WTC11 (cell line): Measurements from ENCODE around the gene PMEPA1. TPM values are rescaled to one million over a fixed set of nuclear protein-coding genes. Genes with fewer than 3 reads are reported as not detected.

Experiments
- ATAC-seq: fragments of 200-7000 bp; cut with Tn5 transposase; 2 replicates; pipeline ENCODE4 v1.10.0; 2021; ENCODE audit warnings: mild to moderate bottlenecking, moderate library complexity
- CTCF ChIA-PET: fragments of 300-600 bp; sonication (Branson Sonifier 250); formaldehyde crosslinking; loops from one replicate; lab custom pipeline; 2021; ENCODE audit warnings: antibody characterized with exemption; lab: Charles Lee
- POLR2A ChIA-PET: fragments of 350-600 bp; sonication (Branson Sonifier 250); formaldehyde crosslinking; loops from one replicate; lab custom pipeline; 2021; ENCODE audit warnings: antibody characterized with exemption; lab: Charles Lee
- DNase-seq: peaks from one replicate; pipeline ENCODE4 v3.0.0; 2021; ENCODE audit warnings: low spot score
- H3K27ac Mint-ChIP-seq: 2 replicates; pipeline ENCODE4 v1.8.0; 2021; ENCODE audit warnings: mixed read lengths
- H3K27me3 Mint-ChIP-seq: 2 replicates; pipeline ENCODE4 v1.8.0; 2021; ENCODE audit warnings: low read depth, mild to moderate bottlenecking, moderate library complexity, mixed read lengths
- H3K36me3 Mint-ChIP-seq: 2 replicates; pipeline ENCODE4 v1.8.0; 2021; ENCODE audit warnings: mixed read lengths
- H3K4me1 Mint-ChIP-seq: 2 replicates; pipeline ENCODE4 v1.8.0; 2022; ENCODE audit warnings: mixed read lengths
- H3K4me3 Mint-ChIP-seq: 2 replicates; pipeline ENCODE4 v1.8.0; 2021; ENCODE audit warnings: mild to moderate bottlenecking, moderate library complexity, mixed read lengths
- H3K9me3 Mint-ChIP-seq: 2 replicates; pipeline ENCODE4 v1.8.0; 2021; ENCODE audit warnings: mixed read lengths
- CREM ChIP-seq: sonication (generic); formaldehyde crosslinking; IDR thresholded peaks from 2 replicates; pipeline ENCODE4 v1.8.1; 2022; ENCODE audit warnings: mild to moderate bottlenecking, missing genetic modification reagents, moderate library complexity
- ESRRA ChIP-seq: sonication (generic); formaldehyde crosslinking; IDR thresholded peaks from 2 replicates; pipeline ENCODE4 v1.8.1; 2022; ENCODE audit warnings: mild to moderate bottlenecking, missing genetic modification reagents, borderline replicate concordance
- GRHL2 ChIP-seq: fragments of 250-450 bp; sonication (Bioruptor Pico); IDR thresholded peaks from 2 replicates; pipeline ENCODE4 v1.8.0; 2022; ENCODE audit warnings: mild to moderate bottlenecking, moderate library complexity; ENCODE audit not compliant: insufficient replicate concordance, severe bottlenecking
- GTF2I ChIP-seq: fragments of 250-450 bp; sonication (Bioruptor Pico); conservative IDR thresholded peaks from 2 replicates; pipeline ENCODE4 v1.4.0; 2021; ENCODE audit warnings: mild to moderate bottlenecking
- JAZF1 ChIP-seq: fragments of 250-450 bp; sonication (Bioruptor Pico); IDR thresholded peaks from 2 replicates; pipeline ENCODE4 v1.9.0; 2021; ENCODE audit warnings: moderate library complexity, mild to moderate bottlenecking, inconsistent platforms
- TEAD1 ChIP-seq: sonication (generic); formaldehyde crosslinking; IDR thresholded peaks from 2 replicates; pipeline ENCODE4 v1.8.0; 2022; ENCODE audit warnings: mild to moderate bottlenecking, missing genetic modification reagents
- ZNF121 ChIP-seq: sonication (generic); formaldehyde crosslinking; IDR thresholded peaks from 2 replicates; pipeline ENCODE4 v1.8.0; 2023; ENCODE audit warnings: missing genetic modification reagents
- ZNF263 ChIP-seq: sonication (generic); formaldehyde crosslinking; IDR thresholded peaks from 2 replicates; pipeline ENCODE4 v1.8.1; 2022; ENCODE audit warnings: low read depth, mild to moderate bottlenecking, moderate library complexity, missing genetic modification reagents
- ZNF317 ChIP-seq: sonication (generic); formaldehyde crosslinking; IDR thresholded peaks from 2 replicates; pipeline ENCODE4 v1.8.1; 2023; ENCODE audit warnings: low read depth, mild to moderate bottlenecking, moderate library complexity, missing genetic modification reagents, borderline replicate concordance
- ZNF416 ChIP-seq: fragments of 250-450 bp; sonication (Bioruptor Pico); IDR thresholded peaks from 2 replicates; pipeline ENCODE4 v1.9.0; 2021; ENCODE audit warnings: mild to moderate bottlenecking, inconsistent platforms
- total RNA-seq: library from RNA; stranded (reverse); gene quantifications from 3 replicates; pipeline ENCODE4 v1.2.3, GENCODE V29; 2021
- TF ChIP-seq, protein P1 (sequence below): fragments of 250-450 bp; sonication (Bioruptor Pico); IDR thresholded peaks from 2 replicates; pipeline ENCODE4 v1.9.0; 2021; ENCODE audit warnings: mild to moderate bottlenecking, borderline replicate concordance
- TF ChIP-seq, protein P2 (sequence below): sonication (generic); formaldehyde crosslinking; IDR thresholded peaks from 2 replicates; pipeline ENCODE4 v1.8.1; 2022; ENCODE audit warnings: mild to moderate bottlenecking, moderate library complexity, missing genetic modification reagents
- TF ChIP-seq, protein P3 (sequence below): sonication (generic); formaldehyde crosslinking; IDR thresholded peaks from 2 replicates; pipeline ENCODE4 v1.8.0; 2022; ENCODE audit warnings: mild to moderate bottlenecking, missing genetic modification reagents
- TF ChIP-seq, protein P4 (sequence below): sonication (generic); formaldehyde crosslinking; IDR thresholded peaks from 2 replicates; pipeline ENCODE4 v1.8.0; 2023; ENCODE audit warnings: mild to moderate bottlenecking, missing genetic modification reagents
- TF ChIP-seq, protein P5 (sequence below): sonication (generic); formaldehyde crosslinking; IDR thresholded peaks from 2 replicates; pipeline ENCODE4 v1.8.1; 2023; ENCODE audit warnings: mild to moderate bottlenecking, missing genetic modification reagents
- TF ChIP-seq, protein P6 (sequence below): fragments of 250-450 bp; sonication (Bioruptor Pico); IDR thresholded peaks from 2 replicates; pipeline ENCODE4 v2.1.2; 2022; ENCODE audit warnings: mild to moderate bottlenecking, moderate library complexity

The PMEPA1 gene
- total RNA-seq, 1 experiment from 2014 or later: 40.6 TPM

DNA sequence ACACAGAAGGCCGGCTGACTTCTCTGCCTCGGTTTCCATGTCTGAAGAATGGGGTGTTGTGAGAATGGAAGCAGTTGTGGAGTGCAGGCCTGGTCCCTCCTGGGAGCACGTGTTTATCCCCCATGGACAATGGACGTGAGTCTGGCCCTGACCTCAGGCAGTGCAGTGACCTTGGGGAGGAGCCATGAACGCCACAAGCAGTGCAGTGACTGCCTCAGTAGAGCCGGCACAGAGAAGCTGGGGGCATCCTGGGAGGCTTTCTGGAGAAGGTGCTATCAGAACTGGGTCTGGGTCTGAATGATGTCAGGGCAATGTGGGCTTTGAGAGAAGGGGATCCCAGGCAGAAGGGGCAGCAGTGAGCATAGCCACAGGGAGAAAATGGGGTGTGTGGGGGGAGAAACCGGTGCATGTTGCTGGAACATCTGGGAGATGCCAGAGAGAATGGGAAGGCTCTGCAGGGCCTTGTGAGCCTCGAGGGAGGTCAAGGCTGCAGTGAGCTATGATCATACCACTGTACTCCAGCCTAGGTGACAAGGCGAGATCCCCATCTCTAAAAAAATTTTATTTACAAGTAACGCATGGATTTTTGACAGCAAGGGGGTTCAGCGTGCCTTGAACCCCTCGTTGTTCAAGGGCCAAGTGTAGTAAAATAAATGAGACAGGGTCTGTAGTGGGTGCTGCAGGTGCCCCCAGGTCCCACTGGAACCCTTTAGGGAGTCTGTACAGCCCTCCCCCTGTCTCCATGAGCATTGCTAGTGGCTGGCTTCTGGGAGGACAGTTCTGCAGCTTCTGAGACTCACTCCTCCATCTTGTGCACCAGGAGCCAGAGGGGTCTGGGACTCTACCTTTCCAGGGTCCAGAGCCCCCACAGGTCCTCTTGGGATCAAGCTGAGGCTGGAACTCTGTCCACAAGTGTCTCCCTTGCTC is 62.5 kb downstream of the PMEPA1 start (continued):
- TF ChIP-seq, protein P1, sequence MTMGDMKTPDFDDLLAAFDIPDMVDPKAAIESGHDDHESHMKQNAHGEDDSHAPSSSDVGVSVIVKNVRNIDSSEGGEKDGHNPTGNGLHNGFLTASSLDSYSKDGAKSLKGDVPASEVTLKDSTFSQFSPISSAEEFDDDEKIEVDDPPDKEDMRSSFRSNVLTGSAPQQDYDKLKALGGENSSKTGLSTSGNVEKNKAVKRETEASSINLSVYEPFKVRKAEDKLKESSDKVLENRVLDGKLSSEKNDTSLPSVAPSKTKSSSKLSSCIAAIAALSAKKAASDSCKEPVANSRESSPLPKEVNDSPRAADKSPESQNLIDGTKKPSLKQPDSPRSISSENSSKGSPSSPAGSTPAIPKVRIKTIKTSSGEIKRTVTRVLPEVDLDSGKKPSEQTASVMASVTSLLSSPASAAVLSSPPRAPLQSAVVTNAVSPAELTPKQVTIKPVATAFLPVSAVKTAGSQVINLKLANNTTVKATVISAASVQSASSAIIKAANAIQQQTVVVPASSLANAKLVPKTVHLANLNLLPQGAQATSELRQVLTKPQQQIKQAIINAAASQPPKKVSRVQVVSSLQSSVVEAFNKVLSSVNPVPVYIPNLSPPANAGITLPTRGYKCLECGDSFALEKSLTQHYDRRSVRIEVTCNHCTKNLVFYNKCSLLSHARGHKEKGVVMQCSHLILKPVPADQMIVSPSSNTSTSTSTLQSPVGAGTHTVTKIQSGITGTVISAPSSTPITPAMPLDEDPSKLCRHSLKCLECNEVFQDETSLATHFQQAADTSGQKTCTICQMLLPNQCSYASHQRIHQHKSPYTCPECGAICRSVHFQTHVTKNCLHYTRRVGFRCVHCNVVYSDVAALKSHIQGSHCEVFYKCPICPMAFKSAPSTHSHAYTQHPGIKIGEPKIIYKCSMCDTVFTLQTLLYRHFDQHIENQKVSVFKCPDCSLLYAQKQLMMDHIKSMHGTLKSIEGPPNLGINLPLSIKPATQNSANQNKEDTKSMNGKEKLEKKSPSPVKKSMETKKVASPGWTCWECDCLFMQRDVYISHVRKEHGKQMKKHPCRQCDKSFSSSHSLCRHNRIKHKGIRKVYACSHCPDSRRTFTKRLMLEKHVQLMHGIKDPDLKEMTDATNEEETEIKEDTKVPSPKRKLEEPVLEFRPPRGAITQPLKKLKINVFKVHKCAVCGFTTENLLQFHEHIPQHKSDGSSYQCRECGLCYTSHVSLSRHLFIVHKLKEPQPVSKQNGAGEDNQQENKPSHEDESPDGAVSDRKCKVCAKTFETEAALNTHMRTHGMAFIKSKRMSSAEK (CRISPR knock-in tag): no peak
- TF ChIP-seq, protein P2, sequence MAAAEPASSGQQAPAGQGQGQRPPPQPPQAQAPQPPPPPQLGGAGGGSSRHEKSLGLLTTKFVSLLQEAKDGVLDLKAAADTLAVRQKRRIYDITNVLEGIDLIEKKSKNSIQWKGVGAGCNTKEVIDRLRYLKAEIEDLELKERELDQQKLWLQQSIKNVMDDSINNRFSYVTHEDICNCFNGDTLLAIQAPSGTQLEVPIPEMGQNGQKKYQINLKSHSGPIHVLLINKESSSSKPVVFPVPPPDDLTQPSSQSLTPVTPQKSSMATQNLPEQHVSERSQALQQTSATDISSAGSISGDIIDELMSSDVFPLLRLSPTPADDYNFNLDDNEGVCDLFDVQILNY (CRISPR knock-in tag): no peak
- TF ChIP-seq, protein P3, sequence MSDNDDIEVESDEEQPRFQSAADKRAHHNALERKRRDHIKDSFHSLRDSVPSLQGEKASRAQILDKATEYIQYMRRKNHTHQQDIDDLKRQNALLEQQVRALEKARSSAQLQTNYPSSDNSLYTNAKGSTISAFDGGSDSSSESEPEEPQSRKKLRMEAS (CRISPR knock-in tag): no peak
- TF ChIP-seq GRHL2 (CRISPR knock-in tag): no peak
- no peak for TF ChIP-seq ZNF121 (CRISPR knock-in tag)
- no peak for TF ChIP-seq ESRRA
- no peak for TF ChIP-seq GTF2I (CRISPR knock-in tag)
- no peak for TF ChIP-seq ZNF416 (CRISPR knock-in tag)
- no peak for TF ChIP-seq ZNF317 (CRISPR knock-in tag)
- TF ChIP-seq, all 79 proteins: peak for 0

DNA sequence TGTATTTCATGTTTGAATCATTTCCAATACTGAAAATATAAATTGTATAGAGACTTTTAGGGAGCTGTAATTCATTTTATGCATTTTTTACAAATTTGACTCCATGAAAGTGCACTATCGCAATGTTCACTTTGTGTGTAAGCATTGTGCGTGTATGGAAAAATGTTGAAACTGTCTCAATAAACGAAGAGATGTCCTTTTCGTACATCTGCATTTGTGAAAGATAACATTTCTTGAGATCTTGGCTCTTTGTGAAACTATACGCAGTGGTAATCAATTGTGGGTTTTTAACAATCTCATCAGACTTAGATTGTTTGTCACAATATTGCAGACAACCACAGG is 70.9 kb downstream of the PMEPA1 start:
- H3K27me3 Mint-ChIP-seq: peaks cover 5% of the 10 kb centered on the region
- H3K4me1 Mint-ChIP-seq: no peaks in the 10 kb centered on the region
- H3K4me3 Mint-ChIP-seq: no peak overlapping the region
- CTCF ChIA-PET: no interaction called here
- ATAC-seq (no peak), DNase-seq (no peak)
- no peak overlapping the region for H3K27ac Mint-ChIP-seq
- TF ChIP-seq JAZF1 (CRISPR knock-in tag) (no peak), TEAD1 (CRISPR knock-in tag) (no peak), CREM (no peak), ZNF263 (CRISPR knock-in tag) (no peak)
- TF ChIP-seq, protein P4, sequence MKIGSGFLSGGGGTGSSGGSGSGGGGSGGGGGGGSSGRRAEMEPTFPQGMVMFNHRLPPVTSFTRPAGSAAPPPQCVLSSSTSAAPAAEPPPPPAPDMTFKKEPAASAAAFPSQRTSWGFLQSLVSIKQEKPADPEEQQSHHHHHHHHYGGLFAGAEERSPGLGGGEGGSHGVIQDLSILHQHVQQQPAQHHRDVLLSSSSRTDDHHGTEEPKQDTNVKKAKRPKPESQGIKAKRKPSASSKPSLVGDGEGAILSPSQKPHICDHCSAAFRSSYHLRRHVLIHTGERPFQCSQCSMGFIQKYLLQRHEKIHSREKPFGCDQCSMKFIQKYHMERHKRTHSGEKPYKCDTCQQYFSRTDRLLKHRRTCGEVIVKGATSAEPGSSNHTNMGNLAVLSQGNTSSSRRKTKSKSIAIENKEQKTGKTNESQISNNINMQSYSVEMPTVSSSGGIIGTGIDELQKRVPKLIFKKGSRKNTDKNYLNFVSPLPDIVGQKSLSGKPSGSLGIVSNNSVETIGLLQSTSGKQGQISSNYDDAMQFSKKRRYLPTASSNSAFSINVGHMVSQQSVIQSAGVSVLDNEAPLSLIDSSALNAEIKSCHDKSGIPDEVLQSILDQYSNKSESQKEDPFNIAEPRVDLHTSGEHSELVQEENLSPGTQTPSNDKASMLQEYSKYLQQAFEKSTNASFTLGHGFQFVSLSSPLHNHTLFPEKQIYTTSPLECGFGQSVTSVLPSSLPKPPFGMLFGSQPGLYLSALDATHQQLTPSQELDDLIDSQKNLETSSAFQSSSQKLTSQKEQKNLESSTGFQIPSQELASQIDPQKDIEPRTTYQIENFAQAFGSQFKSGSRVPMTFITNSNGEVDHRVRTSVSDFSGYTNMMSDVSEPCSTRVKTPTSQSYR: no peak
- TF ChIP-seq, protein P2 (CRISPR knock-in tag): no peak
- TF ChIP-seq, protein P5, sequence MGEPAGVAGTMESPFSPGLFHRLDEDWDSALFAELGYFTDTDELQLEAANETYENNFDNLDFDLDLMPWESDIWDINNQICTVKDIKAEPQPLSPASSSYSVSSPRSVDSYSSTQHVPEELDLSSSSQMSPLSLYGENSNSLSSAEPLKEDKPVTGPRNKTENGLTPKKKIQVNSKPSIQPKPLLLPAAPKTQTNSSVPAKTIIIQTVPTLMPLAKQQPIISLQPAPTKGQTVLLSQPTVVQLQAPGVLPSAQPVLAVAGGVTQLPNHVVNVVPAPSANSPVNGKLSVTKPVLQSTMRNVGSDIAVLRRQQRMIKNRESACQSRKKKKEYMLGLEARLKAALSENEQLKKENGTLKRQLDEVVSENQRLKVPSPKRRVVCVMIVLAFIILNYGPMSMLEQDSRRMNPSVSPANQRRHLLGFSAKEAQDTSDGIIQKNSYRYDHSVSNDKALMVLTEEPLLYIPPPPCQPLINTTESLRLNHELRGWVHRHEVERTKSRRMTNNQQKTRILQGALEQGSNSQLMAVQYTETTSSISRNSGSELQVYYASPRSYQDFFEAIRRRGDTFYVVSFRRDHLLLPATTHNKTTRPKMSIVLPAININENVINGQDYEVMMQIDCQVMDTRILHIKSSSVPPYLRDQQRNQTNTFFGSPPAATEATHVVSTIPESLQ (CRISPR knock-in tag): no peak
- TF ChIP-seq, protein P6, sequence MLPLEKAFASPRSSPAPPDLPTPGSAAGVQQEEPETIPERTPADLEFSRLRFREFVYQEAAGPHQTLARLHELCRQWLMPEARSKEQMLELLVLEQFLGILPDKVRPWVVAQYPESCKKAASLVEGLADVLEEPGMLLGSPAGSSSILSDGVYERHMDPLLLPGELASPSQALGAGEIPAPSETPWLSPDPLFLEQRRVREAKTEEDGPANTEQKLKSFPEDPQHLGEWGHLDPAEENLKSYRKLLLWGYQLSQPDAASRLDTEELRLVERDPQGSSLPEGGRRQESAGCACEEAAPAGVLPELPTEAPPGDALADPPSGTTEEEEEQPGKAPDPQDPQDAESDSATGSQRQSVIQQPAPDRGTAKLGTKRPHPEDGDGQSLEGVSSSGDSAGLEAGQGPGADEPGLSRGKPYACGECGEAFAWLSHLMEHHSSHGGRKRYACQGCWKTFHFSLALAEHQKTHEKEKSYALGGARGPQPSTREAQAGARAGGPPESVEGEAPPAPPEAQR (CRISPR knock-in tag): no peak
- peaks cover 2% of the 10 kb centered on the region for H3K36me3 Mint-ChIP-seq
- POLR2A ChIA-PET: interaction anchor here (0.6 kb wide), 1 partner anchor 460 kb away, joined by 3 read pairs; no protein-coding TSS in a partner anchor
- peaks cover 36% of the 10 kb centered on the region for H3K9me3 Mint-ChIP-seq
